Chondrocyte (in vitro differentiated cells): ENCODE results near the gene MPST. TPM values are rescaled to one million over a fixed set of nuclear protein-coding genes. Genes with fewer than 3 reads are reported as not detected.
A peak's percentile ranks its signal among the peaks of the same experiment; 100 is the strongest.

ENCODE experiments used
- DNase-seq: peaks from one replicate; pipeline ENCODE4 v3.0.0; 2021; ENCODE audit warnings: mixed read lengths, low spot score
- H3K27ac Mint-ChIP-seq: one replicate; pipeline ENCODE4 v1.8.0; 2021; ENCODE audit warnings: mild to moderate bottlenecking, moderate library complexity, mixed read lengths; ENCODE audit not compliant: unreplicated experiment
- H3K27me3 Mint-ChIP-seq: 2 replicates; pipeline ENCODE4 v1.8.0; 2021; ENCODE audit warnings: low read depth, mixed read lengths
- H3K36me3 Mint-ChIP-seq: 2 replicates; pipeline ENCODE4 v1.8.0; 2021; ENCODE audit warnings: low read depth, mixed read lengths
- H3K4me1 Mint-ChIP-seq: 2 replicates; pipeline ENCODE4 v1.8.0; 2021; ENCODE audit warnings: low read depth, mild to moderate bottlenecking, mixed read lengths
- H3K4me3 Mint-ChIP-seq: one replicate; pipeline ENCODE4 v1.8.0; 2021; ENCODE audit warnings: mild to moderate bottlenecking, moderate library complexity, mixed read lengths; ENCODE audit not compliant: unreplicated experiment
- H3K9me3 Mint-ChIP-seq: 2 replicates; pipeline ENCODE4 v1.8.0; 2021; ENCODE audit warnings: low read depth, mixed read lengths
- CTCF ChIP-seq: fragments of 200-600 bp; sonication (generic); IDR thresholded peaks from 2 replicates; pipeline ENCODE4 v1.5.0; 2021; ENCODE audit warnings: antibody characterized with exemption, mild to moderate bottlenecking, moderate library complexity
- total RNA-seq: library from RNA; stranded (reverse); gene quantifications from 3 replicates; pipeline ENCODE4 v1.2.1, GENCODE V29; 2021

MPST gene
- total RNA-seq, 1 donor from 2014 or later, result 71.4 TPM

GRCh38 chr22:36977947-36978660 is 41.4 kb upstream of the MPST start:
- peak; percentile 89 for TF ChIP-seq CTCF
- Mint-ChIP-seq H3K36me3 (no peaks in the 10 kb centered on the region), H3K27me3 (peaks cover 29% of the 10 kb centered on the region), H3K9me3 (no peaks in the 10 kb centered on the region), H3K27ac (peak overlapping the region; percentile 82), H3K4me1 (peaks cover 10% of the 10 kb centered on the region), H3K4me3 (peak overlapping the region; percentile 77)
- no peak for DNase-seq

DNA sequence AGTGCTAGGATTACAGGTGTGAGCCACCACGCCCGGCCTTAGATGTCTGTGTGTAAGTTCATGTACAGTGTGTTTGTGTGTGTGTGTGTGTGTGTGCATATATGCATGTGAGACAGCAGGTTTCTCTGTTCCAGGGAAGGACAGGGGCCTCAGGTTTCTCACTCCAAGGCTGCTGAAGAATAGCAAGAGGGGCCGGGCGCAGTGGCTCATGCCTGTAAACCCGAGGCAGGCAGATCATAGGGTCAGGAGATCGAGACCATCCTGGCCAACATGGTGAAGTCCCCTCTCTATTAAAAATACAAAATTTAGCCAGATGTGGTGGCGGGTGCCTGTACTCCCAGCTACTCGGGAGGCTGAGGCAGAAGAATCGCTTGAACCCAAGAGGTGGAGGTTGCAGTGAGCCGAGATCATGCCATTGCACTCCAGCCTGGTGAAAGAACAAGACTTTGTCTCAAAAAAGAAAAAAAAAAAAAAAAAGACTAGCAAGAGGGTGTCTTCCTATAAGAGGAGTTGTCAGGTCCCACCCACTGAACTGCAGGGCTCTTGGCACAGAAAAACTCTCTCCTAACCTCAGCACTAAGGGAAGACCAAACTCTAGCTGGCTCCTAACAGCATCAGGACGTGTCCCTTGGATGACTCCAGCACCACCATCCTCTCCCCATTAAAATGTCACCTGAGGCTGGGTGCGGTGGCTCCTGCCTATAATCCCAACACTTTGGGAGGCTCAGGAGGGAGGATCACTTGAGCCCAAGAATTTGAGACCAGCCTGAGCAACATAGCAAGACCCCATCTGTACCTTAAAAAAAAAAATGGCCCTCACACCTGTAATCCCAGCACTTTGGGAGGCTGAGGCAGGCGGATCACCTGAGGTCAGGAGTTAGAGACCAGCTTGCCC is 40.3 kb upstream of the MPST start:
- Mint-ChIP-seq H3K9me3 (no peaks in the 10 kb centered on the region), H3K4me1 (peaks cover 10% of the 10 kb centered on the region), H3K4me3 (no peak overlapping the region), H3K27ac (no peak overlapping the region), H3K36me3 (no peaks in the 10 kb centered on the region), H3K27me3 (peaks cover 28% of the 10 kb centered on the region)
- no peak for TF ChIP-seq CTCF
- DNase-seq, result no peak

DNA sequence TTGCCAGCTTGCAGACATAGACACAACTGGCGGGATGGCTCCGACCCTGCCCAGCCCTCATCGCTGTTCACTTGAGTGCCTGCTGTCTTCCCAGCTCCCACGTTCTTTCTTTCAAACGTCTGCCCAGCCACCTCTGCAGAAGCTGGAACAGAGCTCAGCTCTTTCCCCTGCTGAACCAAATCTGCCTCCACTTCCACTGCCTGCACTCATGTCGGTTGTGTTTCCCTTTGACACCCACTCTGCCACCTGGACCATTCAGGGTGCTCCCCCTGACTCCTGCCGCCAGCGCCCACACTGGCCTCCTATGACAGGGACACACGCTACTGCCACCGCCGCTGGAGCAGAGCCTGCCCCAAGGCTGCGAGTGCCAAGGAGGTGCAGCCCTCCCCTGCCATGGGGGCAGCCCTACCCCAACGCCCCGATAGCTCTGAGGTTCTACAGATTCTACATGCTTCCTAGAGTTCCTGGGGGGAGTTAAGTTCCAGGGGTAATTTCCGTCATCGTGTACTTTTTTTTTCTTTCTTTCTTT is 38.2 kb upstream of the MPST start:
- Mint-ChIP-seq H3K9me3 (peaks cover 11% of the 10 kb centered on the region), H3K4me1 (peaks cover 10% of the 10 kb centered on the region), H3K4me3 (no peak overlapping the region), H3K36me3 (no peaks in the 10 kb centered on the region), H3K27ac (no peak overlapping the region), H3K27me3 (peaks cover 23% of the 10 kb centered on the region)
- no peak for TF ChIP-seq CTCF
- DNase-seq, result no peak

GRCh38 chr22:36982136-36982535 is 37.4 kb upstream of the MPST start:
- Mint-ChIP-seq H3K27ac (no peak overlapping the region), H3K36me3 (no peaks in the 10 kb centered on the region), H3K4me3 (no peak overlapping the region), H3K4me1 (peaks cover 10% of the 10 kb centered on the region), H3K9me3 (peaks cover 15% of the 10 kb centered on the region), H3K27me3 (peaks cover 20% of the 10 kb centered on the region)
- no peak for DNase-seq
- peak; percentile 30 for TF ChIP-seq CTCF

GRCh38 chr22:36985211-36985889 is 34.2 kb upstream of the MPST start:
- no peak for TF ChIP-seq CTCF
- H3K36me3 Mint-ChIP-seq, result no peaks in the 10 kb centered on the region
- H3K4me3 Mint-ChIP-seq, result no peak overlapping the region
- H3K27ac Mint-ChIP-seq, result no peak overlapping the region
- DNase-seq, result no peak
- H3K27me3 Mint-ChIP-seq, result peaks cover 37% of the 10 kb centered on the region
- H3K9me3 Mint-ChIP-seq, result peaks cover 15% of the 10 kb centered on the region
- no peaks in the 10 kb centered on the region for H3K4me1 Mint-ChIP-seq
